ENCODE results near the gene PTGER3.

The PTGER3 gene

GRCh38 chr1:71047635-71048607 is at the start of gene PTGER3:
Gene PTGER3 (minus strand): TSS chr1:71047816. CDS start chr1:71047577, 239 bp downstream.
- peak in 1 of 2 donors; percentile 35 for DNase-seq (ENCODE audit: low read depth in 1 of 2, low spot score in 1 of 2)

DNA sequence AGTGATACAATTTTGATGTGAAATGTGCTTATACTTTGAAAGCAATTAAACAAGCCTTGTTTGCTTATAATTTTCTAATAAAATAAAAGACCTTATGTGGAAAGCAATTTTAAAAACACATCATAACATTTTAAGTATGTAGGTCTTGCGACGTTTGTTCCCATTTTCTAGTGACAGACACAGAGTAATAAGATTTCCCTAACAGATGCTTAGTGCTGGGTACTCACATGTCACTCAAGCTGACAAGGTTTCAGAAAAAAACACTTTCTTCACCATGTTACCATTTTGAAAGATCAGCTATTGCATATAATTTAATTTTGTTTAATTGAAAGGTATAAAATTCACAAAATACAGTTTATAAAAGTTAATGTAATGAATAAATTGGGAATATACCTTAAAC is 47.3 kb upstream of the PTGER3 start:
- DNase-seq (ENCODE audit: low read depth in 1 of 2, low spot score in 1 of 2), result no peak

GRCh38 chr1:71093938-71094337 is 46.3 kb upstream of the PTGER3 start:
- DNase-seq (ENCODE audit: low read depth in 1 of 2, low spot score in 1 of 2), result no peak

DNA sequence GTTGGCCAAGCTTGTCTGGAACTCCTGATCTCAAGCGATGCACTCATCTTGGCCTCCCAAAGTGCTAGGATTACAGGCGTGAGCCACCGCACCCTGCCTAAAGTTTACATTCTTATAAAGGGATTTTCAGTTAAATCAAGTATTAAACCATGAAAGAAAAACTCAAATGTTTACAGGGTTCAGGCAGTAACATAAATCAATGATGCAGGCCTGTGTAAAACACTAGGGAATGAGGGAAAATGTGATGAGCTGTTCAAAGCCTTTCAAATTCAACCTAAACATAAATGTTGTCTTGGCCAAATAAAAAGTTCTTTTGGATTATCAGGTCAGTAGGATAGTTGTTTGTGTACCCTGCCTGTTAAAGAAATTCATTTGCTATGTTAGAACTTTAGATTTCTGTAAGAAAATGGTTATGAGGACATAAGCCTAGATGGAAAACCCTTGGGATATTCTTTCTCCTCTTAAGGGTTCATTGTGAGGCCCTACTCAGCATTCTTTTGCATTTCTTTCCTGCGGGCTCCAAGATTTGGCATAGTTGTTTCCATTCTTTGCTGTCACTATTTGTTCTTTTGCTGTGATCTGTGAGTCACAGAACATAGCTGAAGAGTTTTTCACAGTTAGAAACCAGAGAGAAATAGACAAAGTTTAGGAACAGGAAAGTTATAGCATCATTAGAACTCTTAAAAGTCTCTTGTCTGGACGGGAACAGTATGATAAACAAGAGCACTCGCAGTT is 42.1 kb upstream of the PTGER3 start:
- DNase-seq (ENCODE audit: low read depth in 1 of 2, low spot score in 1 of 2), result no peak

DNA sequence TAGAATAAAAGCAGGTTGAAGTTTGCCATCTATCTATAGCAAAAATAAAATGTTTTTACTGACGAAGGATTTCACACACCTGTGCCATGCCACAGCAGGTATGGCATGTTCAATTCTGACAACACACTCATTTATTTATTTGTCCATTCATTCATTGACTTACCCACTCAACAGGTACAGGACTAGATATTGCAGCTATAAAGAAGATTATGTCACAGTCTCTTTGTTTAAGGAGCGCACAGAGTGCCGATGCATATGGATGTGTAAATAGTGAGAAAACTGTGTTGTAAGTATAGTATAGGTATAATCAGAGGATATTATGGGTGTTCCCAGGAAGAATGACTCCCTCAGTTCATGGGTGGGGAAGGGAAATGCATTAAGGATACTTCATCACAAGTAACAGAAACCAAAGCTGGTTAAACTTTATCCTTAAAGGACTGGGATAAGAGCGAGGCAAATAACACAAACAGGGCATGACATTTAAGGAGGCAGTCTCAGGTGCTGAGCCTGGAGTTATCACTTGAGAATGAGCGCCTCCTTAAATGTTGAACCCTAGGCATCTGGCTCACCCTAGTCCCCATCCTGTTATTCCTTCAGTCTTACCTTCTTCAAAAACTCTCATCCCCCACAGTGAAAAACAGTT is 41.1 kb upstream of the PTGER3 start:
- DNase-seq (ENCODE audit: low read depth in 1 of 2, low spot score in 1 of 2), result no peak

GRCh38 chr1:71087713-71088112 is 40.1 kb upstream of the PTGER3 start:
- DNase-seq (ENCODE audit: low read depth in 1 of 2, low spot score in 1 of 2), result no peak

GRCh38 chr1:71087060-71087459 is 39.4 kb upstream of the PTGER3 start:
- no peak for DNase-seq (ENCODE audit: low read depth in 1 of 2, low spot score in 1 of 2)

GRCh38 chr1:71086331-71086730 is 38.7 kb upstream of the PTGER3 start:
- no peak for DNase-seq (ENCODE audit: low read depth in 1 of 2, low spot score in 1 of 2)

GRCh38 chr1:71083271-71083670 is 35.7 kb upstream of the PTGER3 start:
- no peak for DNase-seq (ENCODE audit: low read depth in 1 of 2, low spot score in 1 of 2)

GRCh38 chr1:71081697-71082080 is 34.1 kb upstream of the PTGER3 start:
- DNase-seq (ENCODE audit: low read depth in 1 of 2, low spot score in 1 of 2), result no peak

GRCh38 chr1:71080739-71081696 is 33.4 kb upstream of the PTGER3 start, which contains the start of gene ZRANB2:
Gene ZRANB2 (minus strand): TSS chr1:71081035. CDS start chr1:71080995, 40 bp downstream.
- peak; percentile 75 to 79 for DNase-seq (ENCODE audit: low read depth in 1 of 2, low spot score in 1 of 2)

- no peak for DNase-seq (ENCODE audit: low read depth in 1 of 2, low spot score in 1 of 2)
These were observed 32.7 kb upstream of the PTGER3 start for GRCh38 chr1:71080230-71080738.

GRCh38 chr1:71074681-71075080 is 27.1 kb upstream of the PTGER3 start:
- DNase-seq (ENCODE audit: low read depth in 1 of 2, low spot score in 1 of 2), result no peak

GRCh38 chr1:71072273-71072672 is 24.7 kb upstream of the PTGER3 start:
- no peak for DNase-seq (ENCODE audit: low read depth in 1 of 2, low spot score in 1 of 2)

DNA sequence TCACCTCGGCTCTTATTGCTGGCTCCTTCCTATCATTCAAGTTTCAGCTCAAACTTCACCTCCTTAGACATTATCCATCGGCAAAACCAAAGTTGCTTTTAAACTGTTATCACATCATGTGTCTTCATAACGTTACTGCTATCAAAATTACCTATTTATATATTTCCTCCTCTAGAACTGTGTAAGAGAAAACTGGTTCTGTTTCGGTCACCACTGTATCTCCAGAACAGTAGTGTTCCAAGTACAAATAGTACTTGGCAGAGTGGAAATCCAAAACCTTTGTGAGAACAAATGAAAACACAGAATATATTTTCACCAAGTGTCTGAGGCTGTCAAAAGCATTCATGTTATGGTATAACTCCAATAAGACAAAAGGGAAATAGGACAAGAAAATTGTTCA is 24.1 kb upstream of the PTGER3 start:
- DNase-seq (ENCODE audit: low read depth in 1 of 2, low spot score in 1 of 2), result no peak

DNA sequence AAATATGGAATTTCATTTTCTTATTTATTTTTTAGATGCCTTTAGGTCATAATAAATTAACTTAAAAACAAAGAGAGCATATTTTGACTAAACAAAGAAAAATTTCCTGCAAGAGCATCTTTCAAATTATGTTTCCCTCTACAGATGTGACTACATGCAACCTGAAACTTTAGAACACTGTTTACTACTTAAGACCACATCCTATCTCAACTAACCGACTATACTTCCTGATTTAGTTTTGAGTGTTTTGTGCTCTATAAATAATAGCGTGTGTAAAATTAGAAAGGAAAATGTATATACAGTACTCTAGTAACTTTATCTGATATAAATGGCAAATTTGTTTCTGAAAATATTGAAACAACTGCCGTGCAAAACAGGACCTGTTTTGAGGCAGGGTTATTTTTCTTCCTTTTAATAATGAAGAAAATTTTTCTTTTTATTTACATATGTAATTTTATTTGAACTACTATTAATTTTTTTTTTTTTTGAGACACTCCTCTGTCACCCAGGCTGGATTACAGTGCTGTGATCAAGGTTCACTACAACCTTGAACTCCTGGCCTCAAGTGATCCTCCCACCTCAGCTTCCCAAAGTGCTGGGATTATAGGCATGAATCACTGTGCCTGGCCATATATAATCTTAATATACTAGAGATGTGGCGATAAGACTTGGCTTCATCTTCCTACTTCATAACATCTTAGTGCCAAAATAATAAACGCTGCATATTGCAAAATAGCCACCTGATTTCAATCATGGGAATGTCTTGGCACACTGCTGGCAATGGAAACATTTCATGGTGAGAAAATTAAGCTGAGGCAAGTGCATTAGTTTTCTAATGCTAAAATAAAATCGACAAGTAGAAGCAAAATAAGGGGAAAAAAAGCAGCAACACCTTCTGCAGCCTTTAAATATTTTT is 21.0 kb upstream of the PTGER3 start:
- no peak for DNase-seq (ENCODE audit: low read depth in 1 of 2, low spot score in 1 of 2)

GRCh38 chr1:71054791-71055190 is 7.2 kb upstream of the PTGER3 start:
- no peak for DNase-seq (ENCODE audit: low read depth in 1 of 2, low spot score in 1 of 2)

- no peak for DNase-seq (ENCODE audit: low read depth in 1 of 2, low spot score in 1 of 2)
These were observed 6.7 kb upstream of the PTGER3 start for GRCh38 chr1:71054281-71054731.

DNA sequence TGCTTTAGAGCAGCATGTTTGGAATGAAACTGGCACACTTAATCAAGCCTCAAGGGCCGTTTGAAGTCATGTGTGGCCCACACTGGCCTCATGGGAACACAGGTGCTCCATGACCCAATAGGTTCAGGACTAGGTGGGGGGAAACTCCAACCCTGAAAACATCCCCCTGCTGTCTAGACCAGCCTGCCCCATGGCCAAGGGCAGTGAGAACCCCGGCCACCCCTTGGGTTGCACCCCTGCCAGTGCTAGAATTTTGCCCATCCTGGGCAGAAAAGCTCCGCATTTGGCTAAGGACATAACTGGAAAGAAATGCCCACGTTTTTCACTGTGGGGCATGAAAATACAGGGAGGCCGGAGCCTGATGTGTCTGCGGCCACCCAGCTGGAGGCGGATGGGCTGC is 6.1 kb upstream of the PTGER3 start:
- DNase-seq (ENCODE audit: low read depth in 1 of 2, low spot score in 1 of 2), result no peak
